NCI-H1417 (cell line): ENCODE data around the gene ATXN2.

ENCODE experiments used
- DNase-seq, 3 experiments: peaks; one replicate each; lab custom pipeline; 2025; lab: John Stamatoyannopoulos, UW

Gene ATXN2

GRCh38 chr12:111420494-111420893 lies 178.6 kb downstream of the ATXN2 start:
- DNase-seq, result no peak

GRCh38 chr12:111419784-111420183 lies 179.3 kb downstream of the ATXN2 start:
- no peak for DNase-seq

DNA sequence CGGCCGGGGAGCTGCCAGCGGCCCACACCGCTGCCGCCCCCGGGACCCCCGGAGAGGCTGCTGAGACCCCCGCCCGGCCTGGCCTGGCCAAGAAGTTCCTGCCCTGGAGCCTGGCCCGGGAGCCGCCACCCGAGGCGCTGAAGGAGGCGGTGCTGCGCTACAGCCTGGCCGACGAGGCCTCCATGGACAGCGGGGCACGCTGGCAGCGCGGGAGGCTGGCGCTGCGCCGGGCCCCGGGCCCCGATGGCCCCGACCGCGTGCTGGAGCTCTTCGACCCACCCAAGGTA lies 180.6 kb downstream of the ATXN2 start:
- no peak for DNase-seq

- DNase-seq, result no peak
These were observed 181.1 kb downstream of the ATXN2 start for GRCh38 chr12:111417784-111418593.

DNA sequence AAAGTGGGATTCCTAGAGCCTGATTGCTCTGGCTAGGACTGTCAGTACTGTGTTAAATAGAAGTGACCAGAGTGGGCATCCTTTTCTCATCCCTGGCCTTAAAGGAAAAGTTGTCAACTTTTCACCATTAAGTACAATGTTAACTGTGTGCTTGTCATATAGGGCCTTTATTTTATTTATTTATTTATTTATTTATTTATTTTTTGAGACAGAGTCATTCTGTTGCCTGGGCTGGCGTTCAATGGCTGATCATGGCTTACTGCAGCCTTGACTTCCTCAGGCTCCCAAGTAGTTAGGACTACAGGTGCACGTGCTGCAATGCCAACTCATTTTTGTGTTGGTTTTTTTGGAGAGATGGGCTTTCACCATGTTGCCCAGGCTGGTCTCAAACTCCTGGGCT lies 181.8 kb downstream of the ATXN2 start:
- DNase-seq, result no peak

DNA sequence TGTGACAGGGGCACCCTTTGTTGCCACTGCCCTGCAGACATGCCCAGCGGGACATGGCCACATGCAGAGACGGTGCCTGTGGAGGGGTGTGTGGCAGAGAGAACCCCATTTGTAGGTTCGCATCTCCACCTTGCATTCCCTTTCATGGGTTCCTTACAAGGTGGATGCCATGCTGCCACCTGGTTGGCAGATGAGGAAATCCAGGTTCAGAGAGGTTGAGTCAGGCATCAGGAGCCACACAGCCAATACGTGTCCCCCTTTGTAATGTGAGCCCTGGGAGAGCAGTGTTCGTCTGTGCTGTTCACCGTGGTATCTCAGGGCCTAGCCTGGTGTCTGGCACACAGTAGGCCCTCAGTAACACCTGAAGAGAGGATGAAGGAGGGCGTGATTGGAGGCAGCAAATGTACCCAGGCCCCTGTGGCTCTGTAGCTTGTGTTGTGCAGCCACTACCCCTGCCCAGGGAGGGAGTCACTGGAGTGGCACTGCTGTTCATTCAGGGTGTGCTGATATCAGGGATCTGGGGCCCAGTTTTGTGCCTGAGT lies 184.3 kb downstream of the ATXN2 start:
- DNase-seq, result no peak

- peak in 1 of 3 experiments; percentile 19 for DNase-seq
These were observed 185.6 kb downstream of the ATXN2 start for GRCh38 chr12:111413442-111414086.

DNA sequence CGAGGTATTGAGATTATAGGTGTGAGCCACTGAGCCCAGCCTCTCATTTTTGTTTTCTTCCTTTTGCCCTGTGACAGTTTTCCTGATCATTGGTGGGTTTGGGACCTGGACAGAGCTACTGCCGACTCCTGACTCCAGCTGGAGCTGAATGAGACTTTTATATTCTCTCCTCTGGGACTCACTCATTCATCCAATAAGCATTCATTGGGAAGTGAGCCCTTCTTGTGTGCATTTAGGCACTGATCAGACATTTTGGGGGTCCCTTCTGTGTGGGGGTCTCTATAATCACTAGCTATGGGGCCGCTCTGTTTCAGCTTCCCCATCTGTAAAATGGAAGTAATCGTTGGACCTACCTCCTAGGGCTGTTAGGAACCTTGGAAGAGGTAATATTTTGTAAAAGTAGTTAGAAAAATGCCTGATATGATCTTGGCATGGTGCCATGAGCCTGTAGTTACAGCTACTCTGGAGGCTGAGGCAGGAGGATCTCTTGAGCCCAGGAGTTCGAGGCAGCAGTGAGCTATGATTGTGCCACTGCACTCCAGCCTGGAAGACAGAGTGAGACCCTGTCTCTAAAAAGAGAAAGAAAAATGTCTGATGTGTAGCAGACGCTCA lies 186.2 kb downstream of the ATXN2 start:
- DNase-seq, result no peak

GRCh38 chr12:111412007-111412829 lies 186.9 kb downstream of the ATXN2 start:
- DNase-seq, result peak in 2 of 3 experiments; percentile 84 to 90

GRCh38 chr12:111411185-111411764 lies 187.8 kb downstream of the ATXN2 start:
- no peak for DNase-seq

- DNase-seq, result no peak
These were observed 188.5 kb downstream of the ATXN2 start for GRCh38 chr12:111410431-111411184.

DNA sequence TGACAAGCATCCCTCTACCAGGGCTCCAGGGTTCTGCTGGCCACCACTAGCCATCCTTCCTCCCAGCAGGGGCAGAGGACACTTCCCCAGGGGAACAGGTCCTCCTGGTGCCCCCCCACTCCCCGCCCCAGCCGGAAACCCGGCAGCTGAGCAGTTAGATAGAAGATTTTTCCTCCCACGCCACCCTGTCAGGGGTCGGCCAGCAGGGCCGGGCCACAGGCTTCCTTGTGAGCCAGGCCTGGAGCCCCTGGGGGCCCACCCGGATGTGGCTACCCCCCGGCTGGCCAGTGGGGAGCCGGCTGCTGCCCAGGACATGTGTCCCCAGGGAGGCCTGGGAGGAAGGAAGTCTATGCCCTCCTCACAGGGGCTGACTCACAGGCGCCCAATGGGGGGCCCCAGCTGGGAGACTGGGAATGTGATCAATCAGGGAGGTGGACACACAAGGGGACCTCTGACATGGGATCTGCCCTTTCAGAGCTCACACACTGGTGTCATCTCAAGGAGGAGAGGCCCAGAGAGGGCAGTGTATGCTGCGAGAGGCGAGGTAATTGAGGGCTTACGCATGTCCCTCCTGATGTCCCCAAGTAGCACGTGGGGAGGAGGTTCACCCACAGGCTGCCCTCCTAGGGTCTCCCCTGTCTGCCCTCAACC lies 189.2 kb downstream of the ATXN2 start:
- DNase-seq, result peak in 2 of 3 experiments; percentile 21 to 46

DNA sequence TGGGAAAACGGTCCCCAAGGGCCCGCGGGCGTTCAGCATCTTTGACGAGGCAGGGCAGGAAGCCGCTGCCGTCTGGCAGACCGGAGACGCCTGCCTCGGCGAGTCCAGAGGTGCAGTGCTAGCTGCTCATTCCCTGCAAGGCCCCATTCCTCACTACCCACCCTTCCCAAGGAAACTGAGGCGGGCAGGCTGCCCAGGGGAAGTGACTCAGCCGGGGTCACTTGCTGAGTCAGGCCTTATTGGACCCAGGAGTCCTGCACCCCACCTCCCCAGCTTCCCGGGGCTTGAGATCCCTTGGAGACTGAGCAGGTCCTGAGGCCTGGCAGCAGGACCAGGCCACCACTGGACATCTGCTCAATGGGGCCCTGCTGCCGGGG lies 189.7 kb downstream of the ATXN2 start:
- peak in 1 of 3 experiments; percentile 29 for DNase-seq

DNA sequence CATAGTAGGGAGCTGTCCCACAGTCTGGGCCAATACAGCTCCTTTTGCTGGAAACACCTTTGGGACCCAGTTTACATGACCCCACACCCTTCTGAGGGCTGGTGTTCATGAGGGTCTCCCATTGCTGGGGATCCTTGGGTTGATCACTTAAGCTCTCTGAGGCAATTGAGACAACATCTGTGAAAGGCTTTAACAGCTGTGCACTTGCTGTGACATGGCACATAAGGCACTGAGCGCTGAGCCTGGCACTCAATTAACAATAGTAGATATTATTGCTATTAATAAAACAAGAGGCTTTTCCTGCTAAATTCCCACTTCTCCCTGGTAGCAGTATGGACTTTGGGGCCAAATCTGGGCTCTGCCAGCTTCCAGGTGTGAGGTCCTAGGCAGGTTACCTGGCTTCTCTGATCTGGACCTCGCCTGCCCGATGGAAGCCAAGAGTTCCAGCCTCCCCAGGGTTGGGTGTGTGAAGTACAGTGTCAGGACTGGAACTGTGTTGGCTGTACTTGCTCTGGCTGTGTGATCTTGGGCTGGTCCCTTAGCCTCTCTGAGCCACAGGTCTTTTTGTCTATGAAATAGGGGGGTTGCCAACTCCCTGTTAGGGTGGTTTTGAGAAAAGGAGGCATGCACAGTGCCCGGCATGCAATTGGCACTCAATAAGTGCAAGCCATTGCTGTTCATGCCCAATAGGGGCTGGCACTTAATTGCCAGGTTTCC lies 190.3 kb downstream of the ATXN2 start:
- DNase-seq, result no peak

- no peak for DNase-seq
These were observed 191.0 kb downstream of the ATXN2 start for GRCh38 chr12:111408116-111408440.

GRCh38 chr12:111407377-111408115 lies 191.6 kb downstream of the ATXN2 start:
- DNase-seq, result no peak

GRCh38 chr12:111406474-111407376 lies 192.4 kb downstream of the ATXN2 start:
- peak in 1 of 3 experiments; percentile 48 for DNase-seq

DNA sequence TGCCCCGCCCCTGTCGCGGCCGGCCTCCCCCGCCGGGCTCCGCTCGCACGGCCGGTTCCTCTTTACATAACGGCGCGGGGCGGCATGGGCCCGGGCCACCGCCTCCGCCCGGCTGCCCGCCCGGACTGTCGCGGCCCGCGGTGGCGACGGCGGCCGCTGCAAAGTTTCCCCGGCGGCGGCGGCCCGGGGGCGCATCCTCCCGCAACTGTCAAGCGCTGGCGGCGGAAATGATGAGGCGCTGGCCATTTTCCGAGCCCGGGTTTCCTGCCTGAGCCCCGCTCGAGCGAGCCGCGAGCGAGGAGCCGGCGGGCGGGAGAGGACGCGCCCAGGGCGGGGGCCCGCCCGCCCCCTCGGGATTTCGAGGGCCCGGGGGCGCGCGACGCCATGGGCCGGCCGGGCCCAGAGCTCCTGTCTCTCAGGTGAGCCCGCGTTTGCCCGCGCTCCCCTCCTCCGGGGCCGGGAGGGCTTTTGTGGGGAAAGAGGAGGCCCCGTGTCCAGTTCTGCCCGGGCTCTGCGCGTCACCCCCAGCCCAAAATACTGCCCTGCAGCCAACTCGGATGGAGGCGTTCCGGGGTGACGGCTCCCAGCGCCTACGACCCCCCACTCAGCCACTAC lies 193.1 kb downstream of the ATXN2 start, which contains the start of gene SH2B3:
Gene SH2B3, plus strand, starts transcription at position 65 of the 615 bp plus-strand sequence. CDS start 12,223 bp downstream, outside the sequence.
- DNase-seq, result peak in 1 of 3 experiments; percentile 89
